HL-60 (cell line): Measurements from ENCODE around the gene TLE7.

Source experiments
- DNase-seq, 2 experiments: peaks; one replicate each; pipeline ENCODE4 v3.0.0-alpha.2; 2010 to 2020; ENCODE audit warnings: low read depth in 1 of 2, low spot score in 1 of 2
- H3K27ac ChIP-seq: fragments of 250-450 bp; sonication (Bioruptor Pico); replicated peaks from 2 replicates; pipeline ENCODE4 v1.5.1; 2020; ENCODE audit warnings: mild to moderate bottlenecking, moderate library complexity
- H3K27me3 ChIP-seq: fragments of 250-450 bp; sonication (Bioruptor Pico); 2 replicates; pipeline ENCODE4 v1.5.1; 2021; ENCODE audit warnings: mild to moderate bottlenecking, moderate library complexity; ENCODE audit not compliant: insufficient read depth, poor library complexity, severe bottlenecking
- H3K4me3 ChIP-seq: replicated peaks from 2 replicates; pipeline ENCODE4 v1.5.1; 2011; ENCODE audit warnings: mild to moderate bottlenecking, control low read depth, low read length; ENCODE audit not compliant: insufficient read depth
- GABPA ChIP-seq: IDR thresholded peaks from 2 replicates; pipeline ENCODE4 v1.6.1; 2012; ENCODE audit warnings: low read depth
- POLR2AphosphoS5 ChIP-seq: IDR thresholded peaks from 2 replicates; pipeline ENCODE4 v1.6.1; 2012; ENCODE audit warnings: low read depth
- SPI1 ChIP-seq: IDR thresholded peaks from 2 replicates; pipeline ENCODE4 v1.6.1; 2012; ENCODE audit warnings: low read depth, mild to moderate bottlenecking, borderline replicate concordance
- TF ChIP-seq, protein P1 (sequence below): IDR thresholded peaks from 2 replicates; pipeline ENCODE4 v1.6.1; 2012; ENCODE audit warnings: low read depth; ENCODE audit not compliant: insufficient replicate concordance
- TF ChIP-seq, protein P2 (sequence below): IDR thresholded peaks from one replicate; pipeline ENCODE4 v1.5.1; 2011; ENCODE audit warnings: low read length, control low read depth, inconsistent platforms; ENCODE audit not compliant: insufficient read depth

The TLE7 gene

DNA sequence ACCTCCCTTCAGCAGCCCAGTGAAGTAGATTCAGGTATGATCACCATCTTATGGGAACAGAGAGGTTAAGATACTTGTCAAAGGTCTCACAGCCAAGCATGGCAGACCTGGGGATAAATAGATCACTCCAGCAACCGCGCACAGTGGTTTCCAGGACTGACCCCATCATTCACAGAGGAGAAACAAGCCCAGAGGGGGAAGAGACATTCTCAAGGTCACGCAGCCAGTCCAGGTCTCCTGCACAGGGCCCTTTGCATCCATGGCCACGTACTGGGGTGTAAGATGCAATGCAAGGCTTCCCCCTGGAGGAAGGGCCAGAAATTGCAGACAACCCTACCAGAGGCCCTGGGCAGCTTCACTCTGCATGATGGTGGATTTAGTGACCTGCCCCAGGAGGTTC is 19.9 kb downstream of the TLE7 start:
- DNase-seq, result peak in 1 of 2 experiments; percentile 34
- Histone ChIP-seq H3K27me3 (peaks cover 17% of the 10 kb centered on the region), H3K4me3 (no peak overlapping the region), H3K27ac (no peak overlapping the region)
- TF ChIP-seq, protein P1, sequence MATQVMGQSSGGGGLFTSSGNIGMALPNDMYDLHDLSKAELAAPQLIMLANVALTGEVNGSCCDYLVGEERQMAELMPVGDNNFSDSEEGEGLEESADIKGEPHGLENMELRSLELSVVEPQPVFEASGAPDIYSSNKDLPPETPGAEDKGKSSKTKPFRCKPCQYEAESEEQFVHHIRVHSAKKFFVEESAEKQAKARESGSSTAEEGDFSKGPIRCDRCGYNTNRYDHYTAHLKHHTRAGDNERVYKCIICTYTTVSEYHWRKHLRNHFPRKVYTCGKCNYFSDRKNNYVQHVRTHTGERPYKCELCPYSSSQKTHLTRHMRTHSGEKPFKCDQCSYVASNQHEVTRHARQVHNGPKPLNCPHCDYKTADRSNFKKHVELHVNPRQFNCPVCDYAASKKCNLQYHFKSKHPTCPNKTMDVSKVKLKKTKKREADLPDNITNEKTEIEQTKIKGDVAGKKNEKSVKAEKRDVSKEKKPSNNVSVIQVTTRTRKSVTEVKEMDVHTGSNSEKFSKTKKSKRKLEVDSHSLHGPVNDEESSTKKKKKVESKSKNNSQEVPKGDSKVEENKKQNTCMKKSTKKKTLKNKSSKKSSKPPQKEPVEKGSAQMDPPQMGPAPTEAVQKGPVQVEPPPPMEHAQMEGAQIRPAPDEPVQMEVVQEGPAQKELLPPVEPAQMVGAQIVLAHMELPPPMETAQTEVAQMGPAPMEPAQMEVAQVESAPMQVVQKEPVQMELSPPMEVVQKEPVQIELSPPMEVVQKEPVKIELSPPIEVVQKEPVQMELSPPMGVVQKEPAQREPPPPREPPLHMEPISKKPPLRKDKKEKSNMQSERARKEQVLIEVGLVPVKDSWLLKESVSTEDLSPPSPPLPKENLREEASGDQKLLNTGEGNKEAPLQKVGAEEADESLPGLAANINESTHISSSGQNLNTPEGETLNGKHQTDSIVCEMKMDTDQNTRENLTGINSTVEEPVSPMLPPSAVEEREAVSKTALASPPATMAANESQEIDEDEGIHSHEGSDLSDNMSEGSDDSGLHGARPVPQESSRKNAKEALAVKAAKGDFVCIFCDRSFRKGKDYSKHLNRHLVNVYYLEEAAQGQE, result no peak
- TF ChIP-seq, protein P2, sequence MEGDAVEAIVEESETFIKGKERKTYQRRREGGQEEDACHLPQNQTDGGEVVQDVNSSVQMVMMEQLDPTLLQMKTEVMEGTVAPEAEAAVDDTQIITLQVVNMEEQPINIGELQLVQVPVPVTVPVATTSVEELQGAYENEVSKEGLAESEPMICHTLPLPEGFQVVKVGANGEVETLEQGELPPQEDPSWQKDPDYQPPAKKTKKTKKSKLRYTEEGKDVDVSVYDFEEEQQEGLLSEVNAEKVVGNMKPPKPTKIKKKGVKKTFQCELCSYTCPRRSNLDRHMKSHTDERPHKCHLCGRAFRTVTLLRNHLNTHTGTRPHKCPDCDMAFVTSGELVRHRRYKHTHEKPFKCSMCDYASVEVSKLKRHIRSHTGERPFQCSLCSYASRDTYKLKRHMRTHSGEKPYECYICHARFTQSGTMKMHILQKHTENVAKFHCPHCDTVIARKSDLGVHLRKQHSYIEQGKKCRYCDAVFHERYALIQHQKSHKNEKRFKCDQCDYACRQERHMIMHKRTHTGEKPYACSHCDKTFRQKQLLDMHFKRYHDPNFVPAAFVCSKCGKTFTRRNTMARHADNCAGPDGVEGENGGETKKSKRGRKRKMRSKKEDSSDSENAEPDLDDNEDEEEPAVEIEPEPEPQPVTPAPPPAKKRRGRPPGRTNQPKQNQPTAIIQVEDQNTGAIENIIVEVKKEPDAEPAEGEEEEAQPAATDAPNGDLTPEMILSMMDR, result peak; percentile 40

DNA sequence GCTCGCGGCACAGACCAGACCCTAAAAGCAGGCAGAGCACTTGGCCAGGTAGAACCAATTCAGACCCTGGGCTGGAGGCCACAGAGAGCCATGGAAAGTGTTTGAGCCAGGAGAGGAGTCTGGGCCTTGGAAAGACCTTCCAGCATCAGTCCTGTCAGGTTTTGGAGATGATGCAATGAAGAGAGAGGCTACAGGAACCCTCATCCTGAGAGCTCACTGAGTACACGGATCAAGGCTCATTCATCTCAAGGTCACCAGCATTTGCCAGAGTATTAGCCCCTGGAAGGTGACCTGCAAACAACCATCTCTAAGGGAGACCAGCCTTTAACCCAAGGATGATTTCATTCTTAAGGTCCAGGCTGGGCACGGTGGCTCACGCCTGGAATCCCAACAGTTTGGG is 27.8 kb downstream of the TLE7 start:
- no peak for DNase-seq
- H3K4me3 ChIP-seq, result no peak overlapping the region
- H3K27me3 ChIP-seq, result peaks cover 4% of the 10 kb centered on the region
- TF ChIP-seq, protein P1, result no peak
- TF ChIP-seq, protein P2, result no peak
- TF ChIP-seq GABPA (no peak), SPI1 (no peak), POLR2AphosphoS5 (no peak)
- no peak overlapping the region for H3K27ac ChIP-seq

DNA sequence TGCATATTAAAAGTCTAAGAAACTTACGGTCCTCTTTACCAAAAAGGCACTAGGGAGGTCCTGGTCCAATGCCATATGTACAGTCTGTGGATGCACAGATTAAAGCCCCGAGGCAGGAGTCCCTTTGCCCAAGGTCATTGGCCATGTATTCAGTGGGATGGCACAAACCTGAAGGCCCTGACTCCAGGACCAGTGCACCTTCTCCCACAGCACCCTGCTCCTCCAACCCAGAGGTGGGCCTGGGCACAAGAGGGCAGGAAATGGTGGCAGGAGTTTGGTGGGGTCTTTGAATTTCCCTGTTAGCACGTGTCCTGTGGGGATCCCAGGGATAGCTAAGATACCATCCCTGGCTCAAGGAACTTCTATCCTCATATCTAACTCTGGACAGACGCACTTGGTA is 28.5 kb downstream of the TLE7 start:
- Histone ChIP-seq H3K27ac (no peak overlapping the region), H3K4me3 (no peak overlapping the region), H3K27me3 (peaks cover 4% of the 10 kb centered on the region)
- DNase-seq, result no peak
- TF ChIP-seq, protein P2, result no peak
- TF ChIP-seq GABPA (no peak), SPI1 (no peak), POLR2AphosphoS5 (no peak)
- TF ChIP-seq, protein P1, result no peak
